ENCODE measurements around the gene SEMA3D. TPM values are rescaled to one million over a fixed set of nuclear protein-coding genes. Genes with fewer than 3 reads are reported as not detected.

The SEMA3D gene
- total and polyA plus RNA-seq, 4 donors = 0.18 to 1.2 (median 0.72) TPM

- TF ChIP-seq CTCF (IDR thresholded peaks at IDR 0.05; ENCODE audit: low read depth, low read length, missing input control) = no peak
These were observed 201.6 kb downstream of the SEMA3D start (continued) for GRCh38 chr7:84985073-84985784.

DNA sequence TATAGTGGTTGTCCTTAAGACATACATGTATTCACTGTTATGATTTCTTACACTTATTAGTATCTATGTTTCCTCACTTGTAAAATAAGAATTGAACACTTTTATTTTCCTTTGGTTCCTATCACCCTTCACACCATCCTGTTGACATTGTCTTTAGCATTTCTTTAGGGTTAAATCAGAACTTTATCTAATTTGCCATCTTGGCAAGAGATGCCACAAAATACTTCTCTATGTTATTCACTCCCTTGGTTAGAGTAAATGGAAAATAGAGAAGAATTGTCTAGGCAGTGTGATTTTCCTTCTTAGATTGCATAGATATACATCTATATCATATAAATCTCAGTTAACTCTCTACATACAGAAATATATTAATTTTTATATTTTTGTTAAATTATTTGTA, 204.7 kb downstream of the SEMA3D start:
- Histone ChIP-seq H3K27me3 (ENCODE audit: control insufficient read depth in 4 of 4, insufficient read depth in 4 of 4, low read length in 3 of 4) (no peaks in the 10 kb centered on the region), H3K4me1 (ENCODE audit: control insufficient read depth in 4 of 4, insufficient read depth in 4 of 4, low read length in 3 of 4) (no peaks in the 10 kb centered on the region), H3K27ac (ENCODE audit: low read depth in 1 of 2, low read length in 2 of 2) (no peak overlapping the region), H3K9ac (ENCODE audit: low read depth in 1 of 2, low read length in 2 of 2) (no peak overlapping the region), H3K9me3 (ENCODE audit: control insufficient read depth in 4 of 4, low read length in 3 of 4) (no peaks in the 10 kb centered on the region), H3K4me3 (ENCODE audit: low read depth in 1 of 3, low read length in 3 of 3) (no peak overlapping the region), H3K36me3 (ENCODE audit: control insufficient read depth in 4 of 4, insufficient read depth in 3 of 4, low read depth in 1 of 4, low read length in 3 of 4) (no peaks in the 10 kb centered on the region)
- TF ChIP-seq JUND (IDR thresholded peaks at IDR 0.05) (no peak), YY1 (IDR thresholded peaks at IDR 0.05) (no peak), MAX (IDR thresholded peaks at IDR 0.05) (no peak), RXRA (IDR thresholded peaks at IDR 0.05) (no peak), TAF1 (conservative IDR thresholded peaks at IDR 0.05) (no peak), CTCF (IDR thresholded peaks at IDR 0.05; ENCODE audit: low read depth, low read length, missing input control) (no peak)
- TF ChIP-seq, protein P1, sequence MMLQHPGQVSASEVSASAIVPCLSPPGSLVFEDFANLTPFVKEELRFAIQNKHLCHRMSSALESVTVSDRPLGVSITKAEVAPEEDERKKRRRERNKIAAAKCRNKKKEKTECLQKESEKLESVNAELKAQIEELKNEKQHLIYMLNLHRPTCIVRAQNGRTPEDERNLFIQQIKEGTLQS (IDR thresholded peaks at IDR 0.05) = no peak
- no peak for DNase-seq (ENCODE audit: low spot score)

DNA sequence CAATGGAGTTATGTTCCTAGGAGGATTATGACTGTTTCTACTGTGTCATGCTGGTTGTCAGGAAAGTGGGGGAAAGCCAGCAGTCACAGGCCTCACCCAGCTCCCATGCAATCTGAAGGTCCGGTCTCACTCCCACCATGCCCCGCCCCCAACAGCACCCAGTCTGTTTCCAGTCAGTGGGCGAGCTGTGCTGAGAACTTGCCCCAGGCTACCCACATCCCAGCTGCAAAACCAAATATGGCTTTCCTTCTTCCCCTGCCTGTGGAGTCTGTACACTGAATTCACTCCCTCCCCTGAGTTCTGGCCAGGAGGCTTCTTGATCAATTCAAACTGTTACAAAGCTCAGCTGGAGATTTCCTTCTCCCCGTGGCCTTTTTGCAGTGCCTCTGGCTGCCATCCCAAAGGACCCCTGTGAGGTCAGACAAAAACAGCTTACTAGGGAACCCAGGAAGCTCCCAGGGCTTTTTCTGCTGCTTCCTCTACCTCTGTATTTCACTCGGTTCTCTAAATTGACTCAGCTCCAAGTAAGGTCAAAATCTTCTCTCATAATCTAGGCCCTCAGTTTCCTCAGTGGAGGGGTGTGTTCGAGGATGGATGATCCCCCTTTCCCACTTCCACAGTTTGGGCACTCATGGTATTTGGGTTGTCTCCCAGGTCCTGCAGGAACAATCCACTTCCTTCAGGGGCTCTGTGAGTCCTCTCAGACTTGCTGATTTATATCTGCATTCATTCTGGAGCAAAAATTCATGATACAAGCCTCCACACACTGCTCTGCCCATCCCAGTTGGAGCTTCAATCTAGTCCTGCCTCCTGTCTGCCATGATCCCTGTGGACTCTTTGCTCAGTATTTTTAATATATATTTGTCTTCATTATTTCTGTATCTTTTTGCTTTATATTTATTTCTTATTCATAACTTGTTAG, 205.5 kb downstream of the SEMA3D start:
- H3K4me3 ChIP-seq (ENCODE audit: low read depth in 1 of 3, low read length in 3 of 3) = no peak overlapping the region
- no peak for DNase-seq (ENCODE audit: low spot score)
- 61% methylated on average over 6 of the region's 6 CpGs for WGBS
- no peak overlapping the region for H3K27ac ChIP-seq (ENCODE audit: low read depth in 1 of 2, low read length in 2 of 2)
- no peaks in the 10 kb centered on the region for H3K27me3 ChIP-seq (ENCODE audit: control insufficient read depth in 4 of 4, insufficient read depth in 4 of 4, low read length in 3 of 4)
- H3K36me3 ChIP-seq (ENCODE audit: control insufficient read depth in 4 of 4, insufficient read depth in 3 of 4, low read depth in 1 of 4, low read length in 3 of 4) = no peaks in the 10 kb centered on the region
- no peaks in the 10 kb centered on the region for H3K4me1 ChIP-seq (ENCODE audit: control insufficient read depth in 4 of 4, insufficient read depth in 4 of 4, low read length in 3 of 4)
- no peaks in the 10 kb centered on the region for H3K9me3 ChIP-seq (ENCODE audit: control insufficient read depth in 4 of 4, low read length in 3 of 4)
- H3K9ac ChIP-seq (ENCODE audit: low read depth in 1 of 2, low read length in 2 of 2) = no peak overlapping the region
- TF ChIP-seq HNF4G (IDR thresholded peaks at IDR 0.05) = no peak
- TF ChIP-seq, protein P2, sequence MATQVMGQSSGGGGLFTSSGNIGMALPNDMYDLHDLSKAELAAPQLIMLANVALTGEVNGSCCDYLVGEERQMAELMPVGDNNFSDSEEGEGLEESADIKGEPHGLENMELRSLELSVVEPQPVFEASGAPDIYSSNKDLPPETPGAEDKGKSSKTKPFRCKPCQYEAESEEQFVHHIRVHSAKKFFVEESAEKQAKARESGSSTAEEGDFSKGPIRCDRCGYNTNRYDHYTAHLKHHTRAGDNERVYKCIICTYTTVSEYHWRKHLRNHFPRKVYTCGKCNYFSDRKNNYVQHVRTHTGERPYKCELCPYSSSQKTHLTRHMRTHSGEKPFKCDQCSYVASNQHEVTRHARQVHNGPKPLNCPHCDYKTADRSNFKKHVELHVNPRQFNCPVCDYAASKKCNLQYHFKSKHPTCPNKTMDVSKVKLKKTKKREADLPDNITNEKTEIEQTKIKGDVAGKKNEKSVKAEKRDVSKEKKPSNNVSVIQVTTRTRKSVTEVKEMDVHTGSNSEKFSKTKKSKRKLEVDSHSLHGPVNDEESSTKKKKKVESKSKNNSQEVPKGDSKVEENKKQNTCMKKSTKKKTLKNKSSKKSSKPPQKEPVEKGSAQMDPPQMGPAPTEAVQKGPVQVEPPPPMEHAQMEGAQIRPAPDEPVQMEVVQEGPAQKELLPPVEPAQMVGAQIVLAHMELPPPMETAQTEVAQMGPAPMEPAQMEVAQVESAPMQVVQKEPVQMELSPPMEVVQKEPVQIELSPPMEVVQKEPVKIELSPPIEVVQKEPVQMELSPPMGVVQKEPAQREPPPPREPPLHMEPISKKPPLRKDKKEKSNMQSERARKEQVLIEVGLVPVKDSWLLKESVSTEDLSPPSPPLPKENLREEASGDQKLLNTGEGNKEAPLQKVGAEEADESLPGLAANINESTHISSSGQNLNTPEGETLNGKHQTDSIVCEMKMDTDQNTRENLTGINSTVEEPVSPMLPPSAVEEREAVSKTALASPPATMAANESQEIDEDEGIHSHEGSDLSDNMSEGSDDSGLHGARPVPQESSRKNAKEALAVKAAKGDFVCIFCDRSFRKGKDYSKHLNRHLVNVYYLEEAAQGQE (IDR thresholded peaks at IDR 0.05) = no peak
- no peak for TF ChIP-seq RAD21 (IDR thresholded peaks at IDR 0.05)
- TF ChIP-seq TAF1 (conservative IDR thresholded peaks at IDR 0.05) = no peak
- no peak for TF ChIP-seq ZBTB33 (IDR thresholded peaks at IDR 0.05)
- TF ChIP-seq CTCF (IDR thresholded peaks at IDR 0.05; ENCODE audit: low read depth, low read length, missing input control) = no peak
- TF ChIP-seq, protein P1 (IDR thresholded peaks at IDR 0.05) = no peak
- no peak for TF ChIP-seq NR2F2 (IDR thresholded peaks at IDR 0.05)
- no peak for TF ChIP-seq EGR1 (IDR thresholded peaks at IDR 0.05; ENCODE audit: low read depth in 2 of 2)

All from liver (tissue), 9 donors.